Activated naive CD8-positive, alpha-beta T cell treated with anti-CD3 and anti-CD28 coated beads for 36 hours (primary cell): ENCODE data around the gene GMIP. TPM values are rescaled to one million over a fixed set of nuclear protein-coding genes. Genes with fewer than 3 reads are reported as not detected.
A peak's percentile ranks its signal among the peaks of the same experiment; 100 is the strongest.
"Not testable (repeated sequence)": the region's sequence is repeated elsewhere in the genome, so short reads cannot be mapped to it uniquely, and the experiment has no call there.

Experiments
- DNase-seq: peaks from one replicate; pipeline ENCODE4 v3.0.0; 2021
- H3K27ac Mint-ChIP-seq: one replicate; pipeline ENCODE4 v1.8.0; 2022; ENCODE audit warnings: mild to moderate bottlenecking, moderate library complexity, mixed read lengths
- H3K27me3 Mint-ChIP-seq: one replicate; pipeline ENCODE4 v1.8.0; 2022; ENCODE audit warnings: mild to moderate bottlenecking, mixed read lengths
- H3K36me3 Mint-ChIP-seq: one replicate; pipeline ENCODE4 v1.8.0; 2021; ENCODE audit warnings: mild to moderate bottlenecking, mixed read lengths
- H3K4me1 Mint-ChIP-seq: one replicate; pipeline ENCODE4 v1.8.0; 2021; ENCODE audit warnings: mixed read lengths
- H3K4me3 Mint-ChIP-seq: one replicate; pipeline ENCODE4 v1.8.0; 2022; ENCODE audit warnings: mild to moderate bottlenecking, moderate library complexity, mixed read lengths
- H3K9me3 Mint-ChIP-seq: one replicate; pipeline ENCODE4 v1.8.0; 2022; ENCODE audit warnings: mixed read lengths
- total RNA-seq, 2 experiments: library from RNA; stranded (reverse); gene quantifications; one replicate each; pipeline ENCODE4 v1.2.3, GENCODE V29; 2021

GMIP gene, protein sequence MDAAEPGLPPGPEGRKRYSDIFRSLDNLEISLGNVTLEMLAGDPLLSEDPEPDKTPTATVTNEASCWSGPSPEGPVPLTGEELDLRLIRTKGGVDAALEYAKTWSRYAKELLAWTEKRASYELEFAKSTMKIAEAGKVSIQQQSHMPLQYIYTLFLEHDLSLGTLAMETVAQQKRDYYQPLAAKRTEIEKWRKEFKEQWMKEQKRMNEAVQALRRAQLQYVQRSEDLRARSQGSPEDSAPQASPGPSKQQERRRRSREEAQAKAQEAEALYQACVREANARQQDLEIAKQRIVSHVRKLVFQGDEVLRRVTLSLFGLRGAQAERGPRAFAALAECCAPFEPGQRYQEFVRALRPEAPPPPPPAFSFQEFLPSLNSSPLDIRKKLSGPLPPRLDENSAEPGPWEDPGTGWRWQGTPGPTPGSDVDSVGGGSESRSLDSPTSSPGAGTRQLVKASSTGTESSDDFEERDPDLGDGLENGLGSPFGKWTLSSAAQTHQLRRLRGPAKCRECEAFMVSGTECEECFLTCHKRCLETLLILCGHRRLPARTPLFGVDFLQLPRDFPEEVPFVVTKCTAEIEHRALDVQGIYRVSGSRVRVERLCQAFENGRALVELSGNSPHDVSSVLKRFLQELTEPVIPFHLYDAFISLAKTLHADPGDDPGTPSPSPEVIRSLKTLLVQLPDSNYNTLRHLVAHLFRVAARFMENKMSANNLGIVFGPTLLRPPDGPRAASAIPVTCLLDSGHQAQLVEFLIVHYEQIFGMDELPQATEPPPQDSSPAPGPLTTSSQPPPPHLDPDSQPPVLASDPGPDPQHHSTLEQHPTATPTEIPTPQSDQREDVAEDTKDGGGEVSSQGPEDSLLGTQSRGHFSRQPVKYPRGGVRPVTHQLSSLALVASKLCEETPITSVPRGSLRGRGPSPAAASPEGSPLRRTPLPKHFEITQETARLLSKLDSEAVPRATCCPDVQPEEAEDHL
- 10 to 100 TPM; 53.3 to 54.7 TPM for total RNA-seq

DNA sequence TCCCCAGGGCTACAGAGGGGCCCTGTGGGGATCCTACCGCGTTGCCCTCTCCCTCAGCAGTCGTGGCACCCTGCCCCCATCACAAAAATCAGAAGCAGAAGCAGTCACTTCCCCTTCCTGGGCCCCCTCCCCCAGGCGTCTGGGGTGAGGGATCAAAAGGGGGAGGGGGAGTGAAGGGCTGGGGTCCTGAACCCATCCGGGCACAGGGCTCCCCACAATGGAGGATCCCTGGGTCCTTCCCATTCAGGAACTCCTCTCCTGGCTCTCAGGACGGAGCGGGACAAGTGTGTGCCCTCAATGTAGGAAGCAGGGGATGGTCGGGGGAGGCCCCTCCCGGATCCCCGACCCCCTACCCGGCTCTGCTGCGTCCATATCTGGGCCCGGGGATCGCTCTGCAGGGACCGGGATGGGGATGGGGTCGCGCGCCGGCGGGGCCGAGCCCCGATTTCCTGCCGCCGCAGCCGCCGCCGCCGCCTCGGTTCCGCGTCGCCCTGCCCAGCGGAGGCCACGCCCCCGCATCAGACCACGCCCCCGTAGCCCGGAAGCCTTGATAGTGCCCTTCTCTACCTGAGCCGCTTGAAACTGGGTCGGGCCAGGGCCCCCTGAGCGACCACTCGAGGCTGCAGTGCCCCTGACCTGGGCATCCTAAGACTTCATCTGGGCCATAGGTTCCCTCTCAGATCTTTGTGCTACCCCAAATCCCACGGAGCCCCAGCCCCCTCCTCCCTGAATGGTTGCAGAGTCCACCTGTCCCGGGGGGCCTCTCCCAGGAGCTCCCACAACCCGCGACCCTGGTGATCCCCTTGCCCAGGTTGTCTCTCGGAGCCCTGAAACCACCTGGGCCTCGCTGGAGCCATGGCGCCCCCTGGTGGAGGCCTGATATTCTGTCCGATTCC is at the start of gene GMIP:
GMIP (minus strand) TSS at position 500 of the 896 bp plus-strand sequence; CDS start at position 372, 128 bp downstream.
- Mint-ChIP-seq H3K27me3 (no peaks in the 10 kb centered on the region), H3K4me3 (peak within 1 kb of the TSS; percentile 99), H3K9me3 (no peaks in the 10 kb centered on the region), H3K27ac (peak within 1 kb of the TSS; percentile 98), H3K4me1 (peaks cover 20% of the 10 kb centered on the region), H3K36me3 (peaks cover 15% of the 10 kb centered on the region)
- peak; percentile 90 for DNase-seq

DNA sequence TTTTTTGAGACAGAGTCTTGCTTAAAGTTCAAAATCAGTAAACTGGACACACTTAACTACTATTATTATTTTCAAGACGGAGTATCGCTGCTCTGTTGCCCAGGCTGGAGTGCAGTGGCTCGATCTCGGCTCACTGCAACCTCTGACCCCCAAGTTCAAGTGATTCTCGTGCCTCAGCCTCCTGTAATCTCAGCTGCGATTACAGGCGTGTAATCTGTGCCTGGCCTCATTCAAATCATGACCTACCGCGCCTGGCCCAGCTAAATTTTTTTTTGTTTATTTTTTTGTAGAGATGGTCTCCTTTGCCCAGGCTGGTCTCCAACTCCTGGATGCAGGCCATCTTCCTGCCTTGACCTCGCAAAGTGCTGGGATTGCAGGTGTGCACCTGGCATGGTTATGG is 48.2 kb upstream of the GMIP start:
- no peaks in the 10 kb centered on the region for H3K4me1 Mint-ChIP-seq
- no peak overlapping the region for H3K27ac Mint-ChIP-seq
- no peak for DNase-seq
- H3K36me3 Mint-ChIP-seq, result peaks cover 24% of the 10 kb centered on the region
- peaks cover 13% of the 10 kb centered on the region for H3K9me3 Mint-ChIP-seq
- H3K27me3 Mint-ChIP-seq, result no peaks in the 10 kb centered on the region
- no peak overlapping the region for H3K4me3 Mint-ChIP-seq

DNA sequence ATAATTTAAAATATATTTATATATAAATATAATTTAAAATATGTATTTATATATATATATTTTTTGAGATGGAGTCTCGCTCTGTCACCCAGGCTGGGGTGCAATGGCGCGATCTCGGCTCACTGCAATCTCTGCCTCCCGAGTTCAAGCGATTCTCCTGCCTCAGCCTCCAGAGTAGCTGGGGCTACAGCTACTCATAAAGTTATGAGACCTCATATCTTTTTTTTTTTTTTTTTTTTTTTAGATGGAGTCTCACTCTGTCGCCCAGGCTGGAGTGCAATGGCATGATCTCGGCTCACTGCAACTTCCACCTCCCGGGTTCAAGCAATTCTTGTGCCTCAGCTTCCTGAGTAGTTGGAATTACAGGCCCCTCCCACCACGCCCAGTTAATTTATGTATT is 45.6 kb upstream of the GMIP start:
- not testable (repeated sequence) for DNase-seq, H3K27ac Mint-ChIP-seq, H3K4me1 Mint-ChIP-seq, H3K27me3 Mint-ChIP-seq, H3K4me3 Mint-ChIP-seq
- Mint-ChIP-seq H3K36me3 (peaks cover 49% of the 10 kb centered on the region), H3K9me3 (peaks cover 24% of the 10 kb centered on the region)

DNA sequence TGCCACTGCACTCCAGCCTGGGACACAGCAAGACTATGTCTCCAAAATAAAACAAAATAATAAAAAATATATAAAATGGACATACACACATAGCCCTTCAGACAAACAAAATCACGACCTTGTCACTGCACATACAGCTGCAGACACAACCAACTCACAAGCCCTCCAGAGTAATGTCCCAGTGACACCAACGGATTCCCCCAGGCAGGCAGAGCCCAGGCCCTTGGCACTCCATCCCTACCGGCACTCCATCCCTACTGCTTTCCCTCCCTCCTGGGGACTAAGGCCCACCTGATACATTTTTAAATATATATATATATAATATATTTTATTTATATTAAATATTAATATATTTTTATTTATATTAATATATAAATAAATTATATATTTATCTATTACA is 43.6 kb upstream of the GMIP start:
- Mint-ChIP-seq H3K4me1 (peaks cover 2% of the 10 kb centered on the region), H3K27me3 (no peaks in the 10 kb centered on the region), H3K36me3 (peaks cover 63% of the 10 kb centered on the region), H3K9me3 (peaks cover 35% of the 10 kb centered on the region), H3K4me3 (no peak overlapping the region), H3K27ac (no peak overlapping the region)
- DNase-seq, result no peak

DNA sequence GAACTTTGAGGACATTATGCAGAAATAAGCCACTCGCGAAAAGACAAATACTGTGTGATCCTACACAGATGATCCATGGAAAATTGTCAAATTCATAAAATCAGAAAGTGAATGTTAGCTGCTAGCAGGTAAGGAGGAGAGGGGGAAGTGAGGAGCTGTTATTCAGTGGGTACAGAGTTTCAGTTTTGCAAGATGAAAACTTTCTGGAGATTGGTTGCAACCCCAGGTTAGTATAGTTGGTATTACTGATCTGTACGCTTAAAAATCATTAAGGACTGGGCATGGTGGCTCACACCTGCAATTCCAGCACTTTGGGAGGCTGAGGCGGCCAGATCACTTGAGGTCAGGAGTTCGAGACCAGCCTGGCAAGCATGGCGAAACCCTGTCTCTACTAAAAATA is 43.1 kb upstream of the GMIP start:
- H3K4me1 Mint-ChIP-seq, result peaks cover 2% of the 10 kb centered on the region
- no peak overlapping the region for H3K27ac Mint-ChIP-seq
- no peaks in the 10 kb centered on the region for H3K27me3 Mint-ChIP-seq
- H3K36me3 Mint-ChIP-seq, result peaks cover 64% of the 10 kb centered on the region
- H3K9me3 Mint-ChIP-seq, result peaks cover 35% of the 10 kb centered on the region
- no peak for DNase-seq
- H3K4me3 Mint-ChIP-seq, result no peak overlapping the region

DNA sequence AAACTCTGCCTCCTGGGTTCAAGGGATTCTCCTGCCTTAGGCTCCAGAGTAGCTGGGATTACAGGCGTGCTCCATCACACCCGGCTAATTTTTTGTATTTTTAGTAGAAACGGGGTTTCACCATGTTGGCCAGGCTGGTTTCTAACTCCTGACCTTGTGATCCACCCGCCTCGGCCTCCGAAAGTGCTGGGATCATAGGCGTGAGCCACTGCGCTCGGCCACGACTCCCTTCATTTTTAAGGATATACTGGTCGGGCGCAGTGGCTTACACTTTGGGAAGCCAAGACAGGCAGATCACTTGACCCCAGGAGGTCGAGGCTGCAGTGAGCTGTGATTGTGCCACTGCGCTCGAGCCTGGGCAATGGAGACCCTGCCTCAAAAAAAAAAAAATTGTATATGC is 42.7 kb upstream of the GMIP start:
- not testable (repeated sequence) for DNase-seq, H3K27me3 Mint-ChIP-seq, H3K4me1 Mint-ChIP-seq, H3K4me3 Mint-ChIP-seq, H3K27ac Mint-ChIP-seq
- peaks cover 67% of the 10 kb centered on the region for H3K36me3 Mint-ChIP-seq
- peaks cover 39% of the 10 kb centered on the region for H3K9me3 Mint-ChIP-seq

DNA sequence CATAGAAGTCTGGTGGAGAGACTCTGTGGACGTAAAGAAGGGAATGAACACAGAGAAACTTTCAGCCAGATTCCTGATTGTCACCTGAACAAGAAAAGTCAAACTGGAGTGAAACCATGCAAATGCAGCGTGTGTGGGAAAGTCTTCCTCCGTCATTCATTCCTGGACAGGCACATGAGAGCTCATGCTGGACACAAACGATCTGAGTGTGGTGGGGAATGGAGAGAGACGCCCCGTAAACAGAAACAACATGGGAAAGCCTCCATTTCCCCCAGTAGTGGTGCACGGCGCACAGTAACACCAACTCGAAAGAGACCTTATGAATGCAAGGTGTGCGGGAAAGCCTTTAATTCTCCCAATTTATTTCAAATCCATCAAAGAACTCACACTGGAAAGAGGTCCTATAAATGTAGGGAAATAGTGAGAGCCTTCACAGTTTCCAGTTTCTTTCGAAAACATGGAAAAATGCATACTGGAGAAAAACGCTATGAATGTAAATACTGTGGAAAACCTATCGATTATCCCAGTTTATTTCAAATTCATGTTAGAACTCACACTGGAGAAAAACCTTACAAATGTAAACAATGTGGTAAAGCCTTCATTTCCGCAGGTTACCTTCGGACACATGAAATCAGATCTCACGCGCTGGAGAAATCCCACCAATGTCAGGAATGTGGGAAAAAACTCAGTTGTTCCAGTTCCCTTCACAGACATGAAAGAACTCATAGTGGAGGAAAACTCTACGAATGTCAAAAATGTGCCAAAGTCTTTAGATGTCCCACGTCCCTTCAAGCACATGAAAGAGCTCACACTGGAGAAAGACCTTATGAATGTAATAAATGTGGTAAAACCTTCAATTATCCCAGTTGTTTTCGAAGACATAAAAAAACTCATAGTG is 36.0 kb upstream of the GMIP start:
- Mint-ChIP-seq H3K4me1 (peaks cover 9% of the 10 kb centered on the region), H3K4me3 (no peak overlapping the region), H3K27ac (no peak overlapping the region), H3K9me3 (peaks cover 61% of the 10 kb centered on the region), H3K27me3 (no peaks in the 10 kb centered on the region), H3K36me3 (peaks cover 97% of the 10 kb centered on the region)
- no peak for DNase-seq

DNA sequence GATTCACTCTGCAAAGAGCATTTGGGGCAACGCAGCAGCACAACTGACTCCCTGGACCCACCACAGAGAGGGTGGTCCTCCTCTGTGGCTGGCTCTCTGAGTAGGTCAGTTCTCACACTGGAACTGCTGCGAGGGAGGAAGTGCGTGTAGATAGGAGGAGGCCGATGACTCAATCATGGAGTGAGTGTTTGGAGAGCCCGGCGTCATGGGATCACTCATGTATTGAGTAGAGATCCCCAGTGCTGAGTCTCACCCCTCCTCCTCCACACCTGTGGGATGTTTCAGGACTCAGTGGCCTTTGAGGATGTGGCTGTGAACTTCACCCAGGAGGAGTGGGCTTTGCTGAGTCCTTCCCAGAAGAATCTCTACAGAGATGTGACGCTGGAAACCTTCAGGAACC is 34.1 kb upstream of the GMIP start:
- Mint-ChIP-seq H3K36me3 (peaks cover 97% of the 10 kb centered on the region), H3K27me3 (no peaks in the 10 kb centered on the region), H3K9me3 (peaks cover 52% of the 10 kb centered on the region), H3K27ac (peak overlapping the region; percentile 39), H3K4me3 (no peak overlapping the region), H3K4me1 (peaks cover 10% of the 10 kb centered on the region)
- no peak for DNase-seq

DNA sequence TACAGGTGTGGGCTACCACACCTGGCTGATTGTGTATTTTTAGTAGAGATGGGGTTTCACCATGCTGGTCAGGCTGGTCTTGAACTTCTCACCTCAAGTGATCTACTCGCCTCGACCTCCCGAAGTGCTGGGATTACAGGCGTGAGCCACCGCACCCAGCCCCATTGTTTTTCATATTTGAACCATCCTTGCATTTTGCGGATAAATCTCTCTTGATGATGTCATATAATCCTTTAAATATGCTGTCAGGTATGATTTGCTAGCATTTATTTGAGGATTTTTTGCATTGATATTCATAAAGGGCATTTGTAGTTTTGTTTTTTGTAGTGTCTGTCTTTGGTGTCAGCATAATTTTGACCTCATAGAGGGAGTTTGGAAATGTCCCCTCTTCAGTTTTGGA is 30.9 kb upstream of the GMIP start:
- H3K36me3 Mint-ChIP-seq, result peaks cover 96% of the 10 kb centered on the region
- H3K4me3 Mint-ChIP-seq, result no peak overlapping the region
- DNase-seq, result no peak
- peaks cover 47% of the 10 kb centered on the region for H3K9me3 Mint-ChIP-seq
- H3K27me3 Mint-ChIP-seq, result no peaks in the 10 kb centered on the region
- peaks cover 19% of the 10 kb centered on the region for H3K4me1 Mint-ChIP-seq
- H3K27ac Mint-ChIP-seq, result peak overlapping the region; percentile 62

DNA sequence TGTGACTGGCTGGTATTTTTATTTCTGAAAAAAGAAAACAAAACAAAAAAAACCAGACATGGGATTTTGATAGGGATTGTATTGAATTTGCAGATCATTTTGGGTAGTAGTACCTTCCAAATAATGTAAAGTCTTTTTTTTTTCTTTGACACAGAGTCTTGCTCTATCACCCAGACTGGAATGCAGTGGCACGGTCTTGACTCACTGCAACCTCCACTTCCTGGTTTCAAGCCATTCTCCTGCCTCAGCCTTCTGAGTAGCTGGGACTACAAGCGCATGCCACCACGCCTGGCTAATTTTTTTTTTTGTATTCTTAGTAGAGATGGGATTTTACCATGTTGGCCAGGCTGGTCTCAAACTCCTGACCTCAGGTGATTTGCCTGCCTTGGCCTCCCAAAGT is 29.4 kb upstream of the GMIP start:
- H3K4me1 Mint-ChIP-seq, result peaks cover 25% of the 10 kb centered on the region
- peak overlapping the region; percentile 2 for H3K4me3 Mint-ChIP-seq
- no peaks in the 10 kb centered on the region for H3K27me3 Mint-ChIP-seq
- peaks cover 84% of the 10 kb centered on the region for H3K36me3 Mint-ChIP-seq
- peak overlapping the region; percentile 54 for H3K27ac Mint-ChIP-seq
- H3K9me3 Mint-ChIP-seq, result peaks cover 39% of the 10 kb centered on the region
- no peak for DNase-seq

DNA sequence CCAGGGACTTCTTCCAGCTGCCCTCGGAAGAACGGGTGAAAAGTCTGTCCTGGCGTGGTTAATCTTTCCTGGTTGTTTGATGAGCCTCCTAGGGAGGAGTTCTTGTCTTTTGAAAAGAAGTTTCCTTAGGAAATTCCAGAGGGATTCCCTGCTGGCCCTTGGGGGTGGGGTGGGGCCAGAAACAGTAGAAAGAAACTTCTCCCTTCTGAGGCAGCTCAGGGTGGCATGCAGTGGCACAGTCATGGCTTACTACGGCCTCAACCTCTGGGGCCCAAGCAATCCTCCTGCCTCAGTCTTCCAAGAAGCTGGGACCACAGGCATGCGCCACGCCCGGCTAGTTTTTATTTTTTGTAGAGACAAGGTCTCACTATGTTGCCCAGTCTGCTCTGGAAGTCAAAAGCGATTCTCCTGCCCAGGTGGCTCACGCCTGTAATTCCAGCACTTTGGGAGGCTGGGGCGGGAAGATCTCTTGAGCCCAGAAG is 26.7 kb upstream of the GMIP start:
- no peak for DNase-seq
- Mint-ChIP-seq H3K9me3 (peaks cover 20% of the 10 kb centered on the region), H3K27me3 (no peaks in the 10 kb centered on the region), H3K4me1 (peaks cover 29% of the 10 kb centered on the region), H3K36me3 (peaks cover 68% of the 10 kb centered on the region), H3K27ac (peak overlapping the region; percentile 94), H3K4me3 (peak overlapping the region; percentile 77)

DNA sequence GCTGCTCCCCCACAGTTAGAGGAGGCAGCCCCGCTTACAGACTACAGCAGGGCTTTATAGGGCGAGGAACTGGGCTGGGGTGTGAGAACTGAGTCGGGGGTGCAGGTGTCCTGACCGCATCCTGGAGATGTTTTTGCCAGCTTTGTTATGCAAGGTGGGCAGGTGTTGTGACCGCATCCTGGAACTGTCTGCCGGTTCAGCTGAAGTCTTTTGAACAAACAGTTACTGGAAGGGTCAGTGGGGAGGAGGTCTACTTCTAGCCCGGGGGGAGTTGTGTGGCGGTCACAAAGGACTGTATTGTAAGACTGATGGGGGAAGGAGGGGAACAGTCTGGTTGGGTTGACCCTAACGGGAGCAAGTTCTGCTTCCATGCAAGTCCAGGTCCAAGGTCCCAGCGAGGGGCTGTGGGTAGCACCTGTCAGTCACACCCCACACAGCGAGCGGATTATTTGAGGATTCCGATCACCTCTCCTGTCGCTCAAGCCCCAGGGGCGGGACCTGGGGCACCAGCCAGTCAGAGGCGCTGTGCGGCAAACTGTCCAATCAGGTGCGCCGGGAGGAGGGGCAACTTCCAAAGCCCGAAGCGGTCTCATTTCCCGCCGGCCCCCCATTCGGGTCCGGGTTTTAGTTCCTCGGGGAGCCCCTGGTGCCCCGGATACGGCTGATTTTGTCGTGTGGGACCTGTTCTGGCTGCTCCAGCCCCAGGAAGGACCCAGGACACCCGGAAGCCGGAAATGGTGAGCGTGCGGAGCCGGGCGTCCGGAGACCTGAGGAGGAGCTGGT is 25.0 kb upstream of the GMIP start, which contains the start of gene ZNF101:
ZNF101 (plus strand) TSS at position 610 of the 783 bp plus-strand sequence; CDS start at position 735, 125 bp downstream.
- no peaks in the 10 kb centered on the region for H3K27me3 Mint-ChIP-seq
- peak within 1 kb of the TSS; percentile 94 for H3K27ac Mint-ChIP-seq

DNA sequence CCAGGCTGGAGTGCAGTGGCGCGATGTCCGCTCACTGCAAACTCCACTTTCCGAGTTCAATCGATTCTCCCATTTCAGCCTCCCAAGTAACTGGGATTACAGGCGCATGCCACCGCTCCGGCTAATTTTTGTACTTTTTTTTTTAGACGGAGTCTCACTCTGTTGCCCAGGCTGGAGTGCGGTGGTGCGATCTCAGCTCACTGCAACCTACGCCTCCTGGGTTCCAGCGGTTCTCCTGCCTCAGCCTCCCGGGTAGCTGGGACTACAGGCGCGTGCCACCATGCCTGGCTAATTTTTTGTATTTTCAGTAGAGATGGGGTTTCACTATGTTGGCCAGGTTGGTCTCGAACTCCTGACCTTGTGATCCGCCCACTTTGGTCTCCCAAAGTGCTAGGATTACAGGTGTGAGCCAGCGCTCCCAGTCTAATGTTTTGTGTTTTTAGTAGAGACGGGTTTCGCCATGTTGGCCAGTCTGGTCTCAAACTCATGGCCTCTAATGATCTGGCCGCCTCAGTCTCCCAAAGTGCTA is 22.0 kb upstream of the GMIP start:
- peaks cover 46% of the 10 kb centered on the region for H3K36me3 Mint-ChIP-seq
- DNase-seq, H3K27ac Mint-ChIP-seq, H3K27me3 Mint-ChIP-seq, H3K4me3 Mint-ChIP-seq, H3K9me3 Mint-ChIP-seq: not testable (repeated sequence)
- H3K4me1 Mint-ChIP-seq, result peaks cover 39% of the 10 kb centered on the region

More for the DNA sequence above, 25.0 kb upstream of the GMIP start, which contains the start of gene ZNF101:
- Mint-ChIP-seq H3K36me3 (peaks cover 53% of the 10 kb centered on the region), H3K9me3 (peaks cover 13% of the 10 kb centered on the region), H3K4me1 (peaks cover 27% of the 10 kb centered on the region), H3K4me3 (peak within 1 kb of the TSS; percentile 77)
- peak; percentile 98 for DNase-seq
